ENCODE results near the gene FCHSD1. TPM values are rescaled to one million over a fixed set of nuclear protein-coding genes. Genes with fewer than 3 reads are reported as not detected.

The FCHSD1 gene
- total RNA-seq, 1 experiment from 2014 or later: 37.2 TPM

DNA sequence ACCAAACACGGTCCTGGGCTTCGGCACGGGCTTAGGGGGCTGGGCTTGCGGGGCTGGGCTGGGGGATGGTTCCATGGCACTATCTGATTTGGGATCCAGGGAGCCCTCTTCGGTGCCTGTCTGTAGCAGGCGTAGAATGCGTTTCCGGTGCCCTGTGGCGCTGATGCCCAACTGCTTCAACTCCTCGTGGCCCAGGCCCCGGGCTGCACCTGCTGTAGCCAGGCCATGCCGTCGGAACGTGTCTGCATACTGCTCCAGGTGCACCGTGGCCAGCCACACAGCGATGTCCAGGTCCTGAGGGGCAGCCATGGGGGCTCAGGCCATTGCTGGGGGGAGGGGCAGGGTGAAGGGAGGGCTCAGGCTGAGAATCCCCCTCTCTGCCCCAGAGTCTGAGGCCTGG is 29.0 kb upstream of the FCHSD1 start (continued):
- TF ChIP-seq, protein P1, sequence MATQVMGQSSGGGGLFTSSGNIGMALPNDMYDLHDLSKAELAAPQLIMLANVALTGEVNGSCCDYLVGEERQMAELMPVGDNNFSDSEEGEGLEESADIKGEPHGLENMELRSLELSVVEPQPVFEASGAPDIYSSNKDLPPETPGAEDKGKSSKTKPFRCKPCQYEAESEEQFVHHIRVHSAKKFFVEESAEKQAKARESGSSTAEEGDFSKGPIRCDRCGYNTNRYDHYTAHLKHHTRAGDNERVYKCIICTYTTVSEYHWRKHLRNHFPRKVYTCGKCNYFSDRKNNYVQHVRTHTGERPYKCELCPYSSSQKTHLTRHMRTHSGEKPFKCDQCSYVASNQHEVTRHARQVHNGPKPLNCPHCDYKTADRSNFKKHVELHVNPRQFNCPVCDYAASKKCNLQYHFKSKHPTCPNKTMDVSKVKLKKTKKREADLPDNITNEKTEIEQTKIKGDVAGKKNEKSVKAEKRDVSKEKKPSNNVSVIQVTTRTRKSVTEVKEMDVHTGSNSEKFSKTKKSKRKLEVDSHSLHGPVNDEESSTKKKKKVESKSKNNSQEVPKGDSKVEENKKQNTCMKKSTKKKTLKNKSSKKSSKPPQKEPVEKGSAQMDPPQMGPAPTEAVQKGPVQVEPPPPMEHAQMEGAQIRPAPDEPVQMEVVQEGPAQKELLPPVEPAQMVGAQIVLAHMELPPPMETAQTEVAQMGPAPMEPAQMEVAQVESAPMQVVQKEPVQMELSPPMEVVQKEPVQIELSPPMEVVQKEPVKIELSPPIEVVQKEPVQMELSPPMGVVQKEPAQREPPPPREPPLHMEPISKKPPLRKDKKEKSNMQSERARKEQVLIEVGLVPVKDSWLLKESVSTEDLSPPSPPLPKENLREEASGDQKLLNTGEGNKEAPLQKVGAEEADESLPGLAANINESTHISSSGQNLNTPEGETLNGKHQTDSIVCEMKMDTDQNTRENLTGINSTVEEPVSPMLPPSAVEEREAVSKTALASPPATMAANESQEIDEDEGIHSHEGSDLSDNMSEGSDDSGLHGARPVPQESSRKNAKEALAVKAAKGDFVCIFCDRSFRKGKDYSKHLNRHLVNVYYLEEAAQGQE (IDR thresholded peaks at IDR 0.05; ENCODE audit: low read depth): no peak
- no peak for TF ChIP-seq EZH2phosphoT487 (IDR thresholded peaks at IDR 0.05; ENCODE audit: borderline replicate concordance)

DNA sequence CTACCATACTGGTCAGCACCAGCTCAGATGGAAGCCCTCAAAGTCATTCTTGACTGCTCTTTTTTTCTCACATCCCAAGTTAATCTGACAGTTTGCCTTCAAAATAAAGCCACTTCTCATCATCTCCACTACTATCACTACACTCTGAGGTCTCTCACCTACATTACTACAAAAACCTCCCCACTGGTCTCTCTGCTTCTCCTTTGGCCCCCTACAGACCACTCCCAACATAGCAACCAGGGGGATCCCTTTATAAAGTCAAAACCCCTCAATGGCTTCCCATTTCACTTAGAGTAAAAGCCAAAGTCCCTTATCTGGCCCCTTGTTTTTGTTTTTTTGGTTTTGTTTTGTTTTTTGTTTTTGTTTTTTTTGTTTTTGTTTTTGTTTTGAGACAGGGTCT is 26.2 kb upstream of the FCHSD1 start:
- no peak overlapping the region for H3K4me2 ChIP-seq (ENCODE audit: low read length)
- no peaks in the 10 kb centered on the region for H3K27me3 ChIP-seq (ENCODE audit: insufficient read depth, low read length)
- TF ChIP-seq, protein P2, sequence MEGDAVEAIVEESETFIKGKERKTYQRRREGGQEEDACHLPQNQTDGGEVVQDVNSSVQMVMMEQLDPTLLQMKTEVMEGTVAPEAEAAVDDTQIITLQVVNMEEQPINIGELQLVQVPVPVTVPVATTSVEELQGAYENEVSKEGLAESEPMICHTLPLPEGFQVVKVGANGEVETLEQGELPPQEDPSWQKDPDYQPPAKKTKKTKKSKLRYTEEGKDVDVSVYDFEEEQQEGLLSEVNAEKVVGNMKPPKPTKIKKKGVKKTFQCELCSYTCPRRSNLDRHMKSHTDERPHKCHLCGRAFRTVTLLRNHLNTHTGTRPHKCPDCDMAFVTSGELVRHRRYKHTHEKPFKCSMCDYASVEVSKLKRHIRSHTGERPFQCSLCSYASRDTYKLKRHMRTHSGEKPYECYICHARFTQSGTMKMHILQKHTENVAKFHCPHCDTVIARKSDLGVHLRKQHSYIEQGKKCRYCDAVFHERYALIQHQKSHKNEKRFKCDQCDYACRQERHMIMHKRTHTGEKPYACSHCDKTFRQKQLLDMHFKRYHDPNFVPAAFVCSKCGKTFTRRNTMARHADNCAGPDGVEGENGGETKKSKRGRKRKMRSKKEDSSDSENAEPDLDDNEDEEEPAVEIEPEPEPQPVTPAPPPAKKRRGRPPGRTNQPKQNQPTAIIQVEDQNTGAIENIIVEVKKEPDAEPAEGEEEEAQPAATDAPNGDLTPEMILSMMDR (IDR thresholded peaks at IDR 0.05 in 2 of 3, conservative IDR thresholded peaks at IDR 0.05 in 1 of 3; ENCODE audit: borderline replicate concordance in 1 of 3, insufficient read depth in 1 of 3, low read depth in 2 of 3, low read length in 2 of 3): peak in 2 of 3 experiments; percentile 23 to 27; a peak in 2 of 6 replicates
- TF ChIP-seq, protein P1 (IDR thresholded peaks at IDR 0.05; ENCODE audit: low read depth): no peak
- H3K27ac ChIP-seq (ENCODE audit: low read depth, low read length): no peak overlapping the region
- no peak overlapping the region for H3K4me3 ChIP-seq (replicated peaks in 1 of 2; ENCODE audit: low read depth in 1 of 2, low read length in 2 of 2)
- ATAC-seq (no peak), DNase-seq (ENCODE audit: low read depth, low spot score) (no peak)
- H2AFZ ChIP-seq (ENCODE audit: low read depth, low read length, poor library complexity, severe bottlenecking): no peak overlapping the region
- no peaks in the 10 kb centered on the region for H4K20me1 ChIP-seq (ENCODE audit: insufficient read depth)
- POLR2A ChIA-PET: no interaction called here
- H3K9me2 ChIP-seq (ENCODE audit: insufficient read depth): no peaks in the 10 kb centered on the region
- CTCF ChIA-PET: no interaction called here
- intact Hi-C loops (cut with micrococcal nuclease): no loop called here
- BruUV-seq (replicated peaks): no TSS peak
- no peaks in the 10 kb centered on the region; the same call in 1 of the 2 replicates for H3K79me2 ChIP-seq (ENCODE audit: insufficient read depth, low read length)
- no peaks in the 10 kb centered on the region for H3K9me3 ChIP-seq (ENCODE audit: control insufficient read depth in 1 of 2, insufficient read depth in 1 of 2, low read depth in 1 of 2, low read length in 2 of 2)
- RAD21 ChIA-PET (ENCODE audit: low non-redundant PET in 1 of 2, low total read pairs in 2 of 2, uncharacterized antibody in 2 of 2, unreplicated experiment in 2 of 2): no interaction called here
- 0 out of 4 replicates have a peak, but pooled peaks cover 0 to 2% of the 10 kb centered on the region in 2 experiments for H3K36me3 ChIP-seq (ENCODE audit: control insufficient read depth in 1 of 2, insufficient read depth in 2 of 2, low read length in 2 of 2)
- peaks cover 13 to 20% of the 10 kb centered on the region in 2 experiments for H3K4me1 ChIP-seq (ENCODE audit: control insufficient read depth in 1 of 2, insufficient read depth in 2 of 2, low read length in 2 of 2)
- H3K9ac ChIP-seq (ENCODE audit: low read length): no peak overlapping the region
